Measurements from ENCODE around the gene ATG2B.
A peak's percentile ranks its signal among the peaks of the same experiment; 100 is the strongest.

The ATG2B gene

DNA sequence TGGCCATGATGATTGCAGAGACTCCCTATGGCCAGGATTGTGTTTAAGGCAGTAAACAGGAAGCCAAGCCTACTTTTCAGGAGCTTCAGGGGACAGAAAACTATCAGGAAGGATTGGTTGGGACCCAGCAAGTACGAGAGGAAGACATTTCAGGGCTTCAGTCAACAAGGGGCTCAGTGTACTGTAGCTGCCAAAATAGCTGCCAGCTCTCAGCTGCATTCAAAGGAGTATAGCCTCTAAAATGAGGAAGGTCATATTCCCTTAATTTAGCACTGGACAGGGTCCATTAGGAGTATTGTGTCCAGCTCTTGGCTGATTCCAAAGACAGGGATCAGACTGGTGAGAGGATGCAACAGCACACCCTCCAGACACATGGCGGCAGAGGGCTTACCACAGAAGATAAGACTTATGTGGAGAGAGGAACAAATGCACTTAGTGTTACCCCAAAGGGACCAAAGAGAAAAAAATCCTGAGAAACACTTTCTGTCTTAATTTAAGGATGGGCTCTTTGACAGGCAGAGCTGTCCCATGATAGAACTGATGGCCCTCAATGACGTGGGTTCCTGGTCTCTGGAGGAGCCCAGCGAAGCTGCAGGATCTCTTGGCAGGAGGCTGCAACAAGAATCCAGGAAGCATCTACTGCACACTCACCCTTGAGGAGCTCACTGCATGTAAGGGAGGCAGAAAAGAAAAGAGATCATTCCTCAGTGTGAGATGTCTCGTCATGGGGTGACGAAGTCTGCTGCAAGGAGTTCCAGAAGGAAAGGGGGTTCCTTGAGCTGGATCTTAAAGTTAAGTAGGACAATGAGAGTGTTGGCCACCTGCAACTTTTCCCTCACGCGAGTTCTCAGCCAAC lies 92.3 kb downstream of the ATG2B start:
- DNase-seq, result no peak

DNA sequence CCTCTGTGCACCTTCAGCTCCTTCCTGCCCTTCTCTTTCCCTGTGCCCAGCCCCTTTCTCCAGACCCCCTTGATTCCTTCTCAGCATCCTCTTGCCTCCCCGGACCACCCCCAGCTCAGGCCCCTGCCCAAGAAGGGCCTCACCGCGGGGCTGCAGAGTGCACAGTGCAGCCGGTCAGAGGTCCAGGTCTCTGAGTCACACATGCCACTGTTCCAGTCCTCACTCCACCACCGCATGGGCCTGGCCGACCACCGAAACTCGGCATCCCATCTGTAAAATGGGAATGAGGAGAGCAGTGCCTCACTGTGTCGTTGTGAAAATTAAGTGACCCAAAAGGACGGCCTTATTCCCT lies 93.8 kb downstream of the ATG2B start:
- DNase-seq, result no peak

DNA sequence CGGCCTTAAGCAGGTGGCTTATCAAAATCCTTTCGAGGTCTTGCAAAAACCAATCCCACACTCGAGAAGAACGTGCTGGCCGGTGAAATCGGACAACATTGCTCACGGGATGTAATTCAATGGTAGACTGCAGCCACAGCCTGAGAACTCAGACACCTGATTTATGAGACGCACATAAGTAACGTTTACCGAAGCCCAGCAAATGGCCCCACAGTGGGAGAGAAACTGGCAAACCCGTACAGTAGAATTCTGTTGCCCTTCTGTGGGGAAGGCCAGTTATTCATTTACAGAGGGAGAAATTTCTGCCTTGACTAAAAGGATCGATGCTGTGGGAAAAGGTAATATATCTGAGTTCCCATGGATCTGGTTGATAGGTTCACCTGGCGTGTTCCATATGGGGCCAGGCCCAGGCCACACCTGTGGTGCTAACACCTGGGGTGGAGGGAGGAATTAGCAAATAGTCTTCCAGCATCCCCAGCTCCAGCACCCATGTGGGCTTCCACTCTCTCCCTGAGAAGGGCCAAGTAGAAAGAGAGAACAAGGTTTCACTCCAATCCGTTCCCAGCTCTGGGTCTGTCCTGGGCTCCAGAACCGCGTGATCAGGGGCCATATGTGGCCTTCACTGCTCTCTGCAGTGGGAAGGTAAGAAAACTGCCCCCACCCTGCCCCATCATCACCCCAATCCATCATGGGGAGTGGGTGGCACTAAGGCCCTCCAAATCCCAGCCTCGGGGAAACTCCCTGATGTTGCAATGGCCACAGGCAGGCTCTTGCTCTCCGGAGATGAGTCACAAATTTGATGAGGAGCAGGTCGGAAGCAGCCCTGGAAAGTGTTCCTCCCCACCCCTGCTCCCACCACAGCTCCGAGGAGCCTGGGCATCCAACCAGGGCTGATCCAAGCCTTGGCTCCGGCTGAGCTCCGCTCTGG lies 94.4 kb downstream of the ATG2B start:
- peak; percentile 13 for DNase-seq

DNA sequence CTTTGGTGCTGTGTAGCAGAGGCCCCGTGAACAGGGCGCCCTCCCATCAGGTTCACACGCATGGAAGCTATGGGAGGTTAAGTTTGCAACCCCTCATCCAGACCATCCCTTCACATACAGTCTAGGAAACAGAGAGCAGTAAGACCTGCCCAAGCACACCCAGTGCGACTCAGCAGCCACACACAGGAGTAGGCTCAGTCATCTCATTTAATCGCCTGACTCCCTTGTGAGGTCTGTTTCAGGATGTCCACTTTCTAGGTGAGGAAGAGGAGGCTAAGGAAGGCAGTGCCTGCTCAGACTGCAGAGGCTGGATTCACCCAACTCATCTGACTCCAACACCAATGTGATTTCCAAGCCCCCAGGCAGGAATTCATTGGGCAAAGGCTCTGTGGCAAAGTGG lies 95.2 kb downstream of the ATG2B start:
- peak; percentile 6 for DNase-seq

DNA sequence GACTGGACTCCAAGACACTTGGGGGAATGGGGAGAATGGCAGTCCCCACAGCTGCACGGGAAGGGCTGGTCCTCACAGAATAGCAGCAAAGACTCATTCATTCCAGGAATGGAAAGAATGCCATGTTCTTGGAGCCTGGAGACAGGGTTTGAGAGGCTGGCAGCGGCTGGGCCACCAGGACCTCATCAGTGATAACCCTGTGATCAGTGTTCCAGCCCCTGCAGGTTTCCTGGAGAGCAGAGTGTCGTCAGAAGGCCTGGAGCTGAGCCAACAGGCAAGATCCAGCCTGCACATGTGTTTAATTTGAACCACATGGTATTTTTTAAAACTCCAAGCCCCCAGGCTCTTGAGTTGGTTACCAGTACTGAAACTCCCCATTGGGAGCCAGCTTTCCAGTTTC lies 95.8 kb downstream of the ATG2B start:
- peak; percentile 77 for DNase-seq

DNA sequence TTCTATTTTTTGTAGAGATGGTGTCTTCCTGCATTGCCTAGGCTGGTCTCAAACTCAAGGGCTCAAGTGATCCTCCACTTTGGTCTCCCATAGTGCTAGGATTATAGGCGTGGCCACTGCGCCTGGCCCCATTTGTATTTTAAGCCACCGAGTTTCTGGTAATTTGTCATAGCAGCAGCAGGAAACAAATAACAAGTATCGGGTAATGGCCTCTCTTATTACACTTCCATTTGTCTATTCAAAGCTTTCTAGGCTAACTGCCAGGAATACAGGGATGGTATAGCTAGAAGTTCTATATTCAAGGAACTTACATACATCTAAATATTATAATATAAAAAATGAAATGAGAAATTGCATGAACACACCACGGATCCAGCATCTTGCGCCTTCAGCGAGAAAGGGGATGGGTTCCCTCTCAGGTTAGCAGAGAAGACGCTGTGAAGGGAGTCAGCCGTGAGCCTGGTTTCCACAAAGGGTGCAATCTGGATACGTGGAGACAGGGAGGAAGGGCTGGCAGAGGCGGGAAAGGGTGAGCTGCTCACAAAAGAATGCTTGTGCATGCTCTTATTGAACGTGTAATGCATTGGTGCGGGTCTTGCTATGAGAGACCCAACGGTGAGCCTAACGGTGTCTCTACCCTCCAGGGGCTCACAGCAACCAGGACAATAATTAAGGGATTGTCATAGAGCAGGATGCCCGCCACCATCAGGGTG lies 97.6 kb downstream of the ATG2B start:
- no peak for DNase-seq

DNA sequence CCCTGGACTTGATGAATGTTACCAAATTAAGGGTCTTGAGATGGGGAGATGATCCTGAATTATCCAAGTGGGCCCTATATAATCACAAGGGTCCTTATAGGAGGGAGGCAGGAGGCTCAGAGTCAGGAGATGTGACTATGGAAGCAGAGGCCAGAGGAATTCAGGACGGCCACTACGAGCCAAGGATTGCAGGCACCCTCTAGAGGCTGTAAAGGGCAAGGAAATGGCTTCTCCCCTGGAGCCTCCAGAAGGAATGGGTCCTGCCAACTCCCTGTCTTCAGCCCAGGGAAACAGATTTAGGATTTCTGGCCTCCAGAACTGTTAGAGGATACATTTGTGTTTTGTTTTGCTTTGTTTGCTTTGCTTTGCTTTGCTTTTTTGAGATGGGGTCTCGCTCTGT lies 98.3 kb downstream of the ATG2B start:
- DNase-seq, result peak; percentile 30

DNA sequence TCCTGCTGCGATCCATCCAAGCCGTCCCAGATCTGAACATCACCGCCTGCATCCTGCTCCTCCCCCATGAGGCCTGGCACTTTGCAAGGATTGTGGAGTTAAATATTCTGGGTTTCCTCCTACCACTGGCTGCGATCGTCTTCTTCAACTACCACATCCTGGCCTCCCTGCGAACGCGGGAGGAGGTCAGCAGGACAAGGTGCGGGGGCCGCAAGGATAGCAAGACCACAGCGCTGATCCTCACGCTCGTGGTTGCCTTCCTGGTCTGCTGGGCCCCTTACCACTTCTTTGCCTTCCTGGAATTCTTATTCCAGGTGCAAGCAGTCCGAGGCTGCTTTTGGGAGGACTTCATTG lies 99.0 kb downstream of the ATG2B start:
- DNase-seq, result no peak

DNA sequence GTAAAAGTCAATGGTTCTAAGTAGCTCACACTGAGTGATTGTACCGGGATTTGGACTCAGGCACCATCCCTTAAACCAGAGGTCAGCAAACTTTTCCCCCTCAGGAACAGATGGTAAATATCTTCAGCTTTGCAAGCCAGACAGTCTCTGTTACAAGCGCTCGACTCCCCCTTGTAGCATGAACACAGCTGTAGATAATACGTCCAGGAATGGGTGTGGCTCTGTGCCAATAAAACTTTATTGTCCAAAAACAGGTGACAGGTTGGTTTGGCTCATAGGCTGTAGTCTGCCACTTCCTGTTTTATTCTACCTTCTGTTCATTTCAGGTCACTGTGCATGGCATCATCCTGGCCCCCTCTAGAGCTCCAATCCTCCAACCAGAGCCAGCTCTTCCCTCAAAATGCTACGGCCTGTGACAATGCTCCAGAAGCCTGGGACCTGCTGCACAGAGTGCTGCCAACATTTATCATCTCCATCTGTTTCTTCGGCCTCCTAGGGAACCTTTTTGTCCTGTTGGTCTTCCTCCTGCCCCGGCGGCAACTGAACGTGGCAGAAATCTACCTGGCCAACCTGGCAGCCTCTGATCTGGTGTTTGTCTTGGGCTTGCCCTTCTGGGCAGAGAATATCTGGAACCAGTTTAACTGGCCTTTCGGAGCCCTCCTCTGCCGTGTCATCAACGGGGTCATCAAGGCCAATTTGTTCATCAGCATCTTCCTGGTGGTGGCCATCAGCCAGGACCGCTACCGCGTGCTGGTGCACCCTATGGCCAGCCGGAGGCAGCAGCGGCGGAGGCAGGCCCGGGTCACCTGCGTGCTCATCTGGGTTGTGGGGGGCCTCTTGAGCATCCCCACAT lies 99.6 kb downstream of the ATG2B start:
- DNase-seq, result no peak

DNA sequence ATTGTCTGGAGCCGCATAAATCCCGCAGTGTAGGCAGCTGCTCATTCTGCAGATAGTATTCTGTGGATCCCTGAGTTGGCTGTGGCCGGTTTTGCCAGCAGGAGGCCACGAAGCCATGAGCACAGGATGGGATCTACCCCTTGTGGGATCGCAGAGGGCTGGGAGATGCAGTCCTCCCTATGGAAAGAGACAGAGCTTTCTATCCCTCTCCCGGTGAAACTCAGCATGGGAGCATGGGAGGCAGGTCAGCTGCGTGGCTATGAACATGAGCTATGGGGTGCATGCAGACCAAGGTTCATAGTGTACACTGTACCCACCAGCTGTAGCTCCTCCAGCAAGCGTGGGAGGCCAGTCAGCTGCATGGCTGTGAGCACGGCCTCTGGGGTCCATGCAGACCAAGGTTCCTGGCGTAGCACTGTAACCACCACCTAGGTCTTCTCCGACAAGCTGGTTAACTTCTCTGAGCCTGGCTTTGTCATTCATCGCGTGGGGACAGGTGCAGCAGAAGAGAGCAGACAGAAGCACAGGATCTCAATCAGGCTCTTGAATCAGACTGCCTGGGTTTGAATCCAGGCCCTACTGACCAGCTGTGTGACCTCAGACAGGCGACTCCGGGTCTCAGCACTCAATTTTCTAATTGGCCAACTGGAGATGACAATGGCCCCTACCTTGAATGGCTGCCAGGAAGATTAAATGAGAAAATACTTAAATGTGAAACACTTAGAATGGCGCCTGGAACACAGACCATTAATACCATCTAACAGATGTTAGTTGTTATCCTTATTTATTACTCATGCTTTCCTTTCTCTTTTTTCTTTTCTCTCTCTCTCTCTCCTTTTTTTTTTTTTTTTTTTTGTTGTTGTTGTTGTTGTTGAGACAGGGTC lies 101.1 kb downstream of the ATG2B start:
- peak; percentile 72 for DNase-seq

DNA sequence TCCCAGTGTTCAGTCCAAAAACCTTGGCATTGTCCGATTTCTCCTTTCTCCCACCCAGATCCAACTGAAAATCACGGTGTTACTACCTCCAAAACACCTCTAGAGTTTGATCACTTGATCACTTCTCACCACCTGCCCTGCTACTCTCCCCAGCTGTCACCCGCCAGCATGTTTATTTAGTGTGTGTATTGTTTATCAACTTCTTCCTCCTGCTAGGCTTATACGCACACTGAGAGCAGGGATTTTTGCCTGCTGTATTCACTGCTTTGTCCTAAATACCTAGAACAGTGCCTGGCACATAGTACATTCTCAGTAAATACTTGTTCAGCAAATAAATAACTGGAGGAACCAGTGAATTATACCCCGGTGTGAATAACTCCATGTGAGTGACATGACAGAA lies 102.1 kb downstream of the ATG2B start:
- DNase-seq, result peak; percentile 82

DNA sequence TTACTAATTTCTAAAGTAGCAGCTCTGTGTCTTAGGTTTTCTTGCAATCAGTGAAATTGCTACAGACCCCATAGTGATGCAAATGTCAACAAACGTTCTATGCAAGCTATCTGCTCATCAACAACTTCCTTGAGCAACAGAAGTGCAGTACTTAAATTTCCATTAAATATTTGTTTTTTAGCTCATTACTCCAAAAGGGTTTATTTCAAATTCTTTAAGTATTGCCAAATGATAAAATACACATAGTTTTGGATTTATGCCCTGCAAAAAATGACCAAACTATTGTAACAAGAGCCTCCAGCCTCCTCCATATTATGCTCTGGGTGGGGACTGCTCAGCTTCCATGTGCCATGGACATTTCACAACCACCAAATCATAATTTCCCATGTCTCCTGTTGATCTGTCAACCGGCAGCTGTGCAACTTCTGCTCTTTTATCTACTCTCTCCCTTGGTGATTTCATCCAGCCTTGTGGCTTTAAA lies 102.8 kb downstream of the ATG2B start:
- peak; percentile 52 for DNase-seq

DNA sequence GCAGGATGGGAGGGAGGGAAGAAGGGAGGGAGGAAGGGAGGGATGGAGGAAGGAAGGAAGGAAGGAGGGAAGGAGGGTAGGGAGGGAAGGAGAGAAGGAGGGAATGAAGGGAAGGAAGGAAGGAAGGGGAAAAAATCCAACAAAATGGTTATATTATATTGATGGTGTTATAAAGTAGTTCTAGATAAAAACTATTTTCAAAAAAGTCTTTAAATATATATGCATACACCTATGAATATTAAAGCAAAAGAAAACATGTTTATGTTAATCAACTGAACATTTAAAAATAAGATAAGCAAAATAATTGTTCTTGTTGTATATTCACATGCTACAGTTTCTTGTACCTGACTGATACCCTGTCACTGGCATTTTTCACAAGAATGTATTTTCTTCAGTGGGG lies 105.2 kb downstream of the ATG2B start:
- no peak for DNase-seq

DNA sequence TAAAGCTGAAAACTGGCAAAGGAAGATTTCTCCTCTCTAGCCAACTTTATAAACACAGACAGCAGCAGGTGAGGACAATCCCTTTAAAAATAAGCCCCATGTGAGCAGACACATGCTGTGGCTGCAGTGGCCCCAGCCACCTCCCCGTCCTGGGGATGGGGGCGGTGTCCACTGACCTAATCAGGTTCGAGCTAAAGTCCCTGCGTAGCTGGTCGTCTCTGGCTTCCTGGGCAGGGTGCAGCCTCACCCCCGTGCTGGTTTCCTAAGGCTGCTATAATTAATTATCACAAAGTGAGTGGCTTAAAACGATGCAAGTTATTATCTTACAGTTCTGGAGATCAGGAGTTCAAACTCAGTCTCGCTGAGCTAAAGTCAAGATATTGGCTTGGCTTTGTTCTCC lies 106.1 kb downstream of the ATG2B start:
- DNase-seq, result no peak

DNA sequence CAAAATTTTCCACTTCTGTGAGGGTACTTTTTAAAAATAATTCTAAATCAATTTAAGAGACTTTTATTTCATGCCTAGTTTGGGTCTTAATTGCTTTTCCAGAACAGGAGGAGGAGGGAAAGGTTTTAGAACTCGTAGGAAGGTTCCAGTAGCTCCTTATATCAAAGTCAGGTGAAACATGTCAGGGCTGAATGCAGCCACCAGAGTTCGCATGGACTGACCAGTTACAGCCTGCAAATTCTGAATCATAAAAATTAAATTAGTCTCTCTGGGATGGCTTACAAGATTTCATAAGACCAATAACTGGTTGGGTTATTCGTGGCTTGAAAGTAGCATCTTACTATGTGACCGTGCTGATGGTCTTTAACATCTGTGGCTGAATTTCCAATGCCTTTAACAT lies 106.7 kb downstream of the ATG2B start:
- DNase-seq, result no peak

DNA sequence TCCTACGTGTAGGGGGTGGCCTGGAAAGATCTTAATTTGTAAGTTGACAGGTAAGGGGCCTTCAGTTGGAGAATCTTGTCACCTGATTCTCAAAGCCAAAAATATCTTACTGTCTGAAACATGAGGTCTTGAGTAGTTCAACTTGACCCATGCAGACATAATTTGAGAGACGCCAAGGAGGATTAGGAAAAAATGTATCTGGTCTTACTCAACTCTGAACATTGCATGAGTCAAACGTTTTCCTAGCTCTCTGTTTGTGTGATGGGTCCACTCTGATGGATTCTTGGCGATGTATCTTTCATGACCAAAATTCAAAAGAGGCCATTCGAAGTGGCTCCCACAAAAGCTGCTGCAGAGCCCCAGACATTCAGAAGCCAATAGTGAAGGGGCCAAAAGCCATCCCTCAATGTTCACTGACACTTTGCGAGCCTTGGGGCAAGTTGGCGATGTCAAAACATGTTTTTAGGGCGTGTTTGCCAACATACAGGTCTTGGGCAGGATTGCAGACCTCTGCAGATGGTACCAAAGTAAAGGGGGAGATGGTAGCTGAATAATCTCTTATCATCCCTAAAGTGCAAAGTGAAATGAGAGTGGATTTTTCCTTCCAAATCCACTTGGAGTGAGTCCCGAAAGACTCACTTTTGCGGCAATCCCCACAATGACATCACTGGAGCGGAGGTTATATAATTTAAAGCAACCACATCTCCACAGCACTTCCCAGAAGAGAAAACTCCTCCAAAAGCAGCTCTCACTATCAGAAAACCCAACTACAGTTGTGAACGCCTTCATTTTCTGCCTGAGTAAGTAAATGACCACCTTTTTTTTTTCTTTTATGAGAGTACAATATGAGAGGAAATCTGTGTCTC lies 107.4 kb downstream of the ATG2B start, which contains the start of gene BDKRB1:
Gene BDKRB1 (plus strand): TSS at position 710 of the 866 bp plus-strand sequence. CDS start 7,473 bp downstream, outside the sequence.
- no peak for DNase-seq

DNA sequence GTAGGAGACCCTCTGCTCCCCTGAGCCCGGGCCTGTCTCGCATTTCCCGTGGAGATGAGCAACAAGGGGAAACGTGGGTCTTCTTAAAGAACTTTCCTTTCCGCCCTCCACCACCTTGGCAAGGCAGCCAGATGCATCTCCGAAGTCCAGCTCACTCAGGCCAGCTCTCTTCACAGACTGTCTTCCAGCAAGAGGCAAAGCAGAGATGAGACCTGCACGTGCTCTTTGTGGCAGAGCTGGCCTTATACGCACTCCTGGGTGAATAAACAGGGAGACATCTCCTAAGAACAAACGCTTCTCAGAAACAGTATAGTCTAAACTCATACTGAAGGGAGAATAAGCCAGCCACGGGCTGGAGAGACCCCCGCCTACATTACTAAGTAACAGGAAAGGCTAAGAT lies 108.5 kb downstream of the ATG2B start:
- DNase-seq, result no peak

DNA sequence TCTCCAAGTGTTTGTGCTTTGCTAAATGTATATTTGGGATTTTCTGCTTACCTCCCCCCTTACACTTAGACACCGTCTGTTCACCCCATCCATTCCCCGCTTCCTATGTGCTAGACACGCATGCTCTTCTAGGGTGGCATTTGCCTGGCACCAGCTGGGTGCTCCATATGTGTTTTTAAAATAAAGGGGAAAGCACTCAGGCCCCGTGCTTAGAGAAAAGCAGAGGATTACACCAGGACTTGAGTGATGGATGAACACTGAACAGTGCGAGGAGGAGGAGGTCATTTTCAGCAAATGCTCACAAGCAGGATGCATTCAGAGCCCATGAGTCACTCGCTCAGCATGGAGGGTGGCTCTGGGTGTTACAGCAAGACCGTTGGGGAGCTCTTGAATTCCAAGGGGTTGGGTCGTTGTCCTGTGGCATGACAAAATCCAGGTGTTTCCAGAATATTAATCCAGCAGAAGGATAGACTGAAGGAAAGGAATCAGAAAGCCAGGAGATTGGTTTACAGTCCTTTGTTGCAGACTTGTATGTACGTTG lies 110.1 kb downstream of the ATG2B start:
- peak; percentile 29 for DNase-seq

DNA sequence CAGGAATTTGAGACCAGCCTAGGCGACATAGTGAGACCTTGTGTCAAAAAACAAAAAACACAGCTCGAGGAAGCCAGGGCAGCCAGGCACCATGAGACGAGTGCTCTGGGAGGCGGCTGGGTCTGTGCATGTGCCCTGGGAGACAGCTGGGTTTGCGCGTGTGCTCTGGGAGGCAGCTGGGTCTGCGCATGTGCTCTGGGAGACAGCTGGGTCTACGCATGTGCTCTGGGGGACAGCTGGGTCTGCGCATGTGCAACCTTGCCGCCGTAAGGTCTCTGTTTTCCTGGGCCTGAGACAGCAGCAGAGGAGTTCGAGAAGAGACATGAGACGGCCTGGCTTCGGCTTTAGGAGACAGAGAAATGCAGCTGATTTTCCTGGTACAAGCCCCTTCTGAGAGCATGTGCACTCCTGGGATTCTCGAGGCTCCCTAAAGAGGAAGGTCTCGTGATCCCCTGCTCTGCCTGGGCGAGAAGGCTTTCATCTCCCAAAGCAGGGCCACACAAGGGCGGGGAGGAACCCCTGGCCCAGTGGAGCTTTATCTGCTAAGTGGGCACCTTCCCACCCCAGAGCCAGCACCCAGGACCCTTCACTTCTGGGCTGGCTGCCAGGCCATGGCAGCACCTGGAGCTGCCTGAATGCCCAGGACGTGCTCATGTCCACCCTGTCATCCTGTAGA lies 110.7 kb downstream of the ATG2B start:
- peak; percentile 75 for DNase-seq
